AG04450 (cell line): ENCODE measurements around the gene HTD2. TPM values are rescaled to one million over a fixed set of nuclear protein-coding genes. Genes with fewer than 3 reads are reported as not detected.

Experiments used
- CTCF ChIA-PET: fragments of 300-600, 350-600 bp; formaldehyde crosslinking; extraction: SDS; loops from one replicate; lab custom pipeline; 2022; ENCODE audit warnings: antibody characterized with exemption, inconsistent platforms; lab: Charles Lee
- POLR2A ChIA-PET: fragments of 350-600 bp; formaldehyde crosslinking; extraction: SDS; loops from one replicate; lab custom pipeline; 2021; ENCODE audit warnings: antibody characterized with exemption, inconsistent platforms; lab: Yijun Ruan, JAX
- DNase-seq: peaks from one replicate; pipeline ENCODE4 v3.0.0-alpha.2; 2011; ENCODE audit warnings: low read depth, low spot score
- H3K27ac ChIP-seq: one replicate; pipeline ENCODE4 v1.5.1; 2012; ENCODE audit warnings: low read depth, low read length, control low read depth
- H3K27me3 ChIP-seq: one replicate; pipeline ENCODE4 v1.6.0; 2012; ENCODE audit warnings: low read length; ENCODE audit not compliant: control insufficient read depth, insufficient read depth
- H3K4me3 ChIP-seq: 2 replicates; pipeline ENCODE4 v1.5.1; 2011; ENCODE audit warnings: mild to moderate bottlenecking, low read depth, low read length, control low read depth
- H3K9me3 ChIP-seq: 2 replicates; pipeline ENCODE4 v1.5.1; 2012; ENCODE audit warnings: low read length; ENCODE audit not compliant: control insufficient read depth, insufficient read depth
- polyA plus RNA-seq: library from polyadenylated mRNA; depleted of rRNA; stranded (reverse); fragments of >200 nt; gene quantifications from 2 replicates; pipeline ENCODE4 v1.2.3, GENCODE V29; 2011
- TF ChIP-seq, protein P1 (sequence below): IDR thresholded peaks from 2 replicates; pipeline ENCODE4 v1.5.1; 2011; ENCODE audit warnings: low read depth, low read length, control low read depth, inconsistent platforms

HTD2 gene
- polyA plus RNA-seq, 1 experiment: 9.6 TPM

DNA sequence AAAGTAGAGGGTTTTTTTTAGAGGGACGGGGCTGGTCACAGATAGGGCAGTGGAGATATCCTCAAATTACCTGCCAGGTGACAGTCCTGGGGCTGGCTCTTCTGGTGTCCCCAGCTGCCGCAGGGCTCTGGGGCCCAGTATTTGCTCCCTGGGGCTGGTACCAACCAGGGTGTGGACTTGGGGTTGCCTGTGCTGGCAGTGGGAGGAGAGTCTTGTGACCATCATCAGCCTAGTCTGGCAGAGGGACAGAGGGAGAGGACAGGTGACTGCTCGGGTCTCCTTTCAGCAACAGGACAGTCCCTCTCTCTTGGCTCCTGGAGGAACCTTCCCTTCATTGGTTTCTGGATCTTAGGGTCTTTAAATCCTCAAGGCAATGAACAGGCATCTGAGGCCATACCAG lies 8.1 kb upstream of the HTD2 start:
- DNase-seq: no peak
- Histone ChIP-seq H3K9me3 (no peaks in the 10 kb centered on the region), H3K4me3 (no peak overlapping the region), H3K27me3 (peaks cover 10% of the 10 kb centered on the region), H3K27ac (no peak overlapping the region)
- ChIA-PET CTCF (interaction anchor here (0.6 to 10.7 kb wide), 3 partner anchors 80 to 110 kb away, joined by 3 to 216 read pairs (median 8); no protein-coding TSS in a partner anchor), POLR2A (no interaction called here)
- TF ChIP-seq, protein P1, sequence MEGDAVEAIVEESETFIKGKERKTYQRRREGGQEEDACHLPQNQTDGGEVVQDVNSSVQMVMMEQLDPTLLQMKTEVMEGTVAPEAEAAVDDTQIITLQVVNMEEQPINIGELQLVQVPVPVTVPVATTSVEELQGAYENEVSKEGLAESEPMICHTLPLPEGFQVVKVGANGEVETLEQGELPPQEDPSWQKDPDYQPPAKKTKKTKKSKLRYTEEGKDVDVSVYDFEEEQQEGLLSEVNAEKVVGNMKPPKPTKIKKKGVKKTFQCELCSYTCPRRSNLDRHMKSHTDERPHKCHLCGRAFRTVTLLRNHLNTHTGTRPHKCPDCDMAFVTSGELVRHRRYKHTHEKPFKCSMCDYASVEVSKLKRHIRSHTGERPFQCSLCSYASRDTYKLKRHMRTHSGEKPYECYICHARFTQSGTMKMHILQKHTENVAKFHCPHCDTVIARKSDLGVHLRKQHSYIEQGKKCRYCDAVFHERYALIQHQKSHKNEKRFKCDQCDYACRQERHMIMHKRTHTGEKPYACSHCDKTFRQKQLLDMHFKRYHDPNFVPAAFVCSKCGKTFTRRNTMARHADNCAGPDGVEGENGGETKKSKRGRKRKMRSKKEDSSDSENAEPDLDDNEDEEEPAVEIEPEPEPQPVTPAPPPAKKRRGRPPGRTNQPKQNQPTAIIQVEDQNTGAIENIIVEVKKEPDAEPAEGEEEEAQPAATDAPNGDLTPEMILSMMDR: no peak

- ChIA-PET POLR2A (interaction anchor here (0.6 kb wide), 1 partner anchor 192 kb away, joined by 5 read pairs; no protein-coding TSS in a partner anchor), CTCF (interaction anchor here (0.7 to 10.7 kb wide), 14 partner anchors 17 to 370 kb away, joined by 3 to 216 read pairs (median 5); partner anchors contain the start of gene FLNB)
- TF ChIP-seq, protein P1: no peak
- Histone ChIP-seq H3K27me3 (peaks cover 10% of the 10 kb centered on the region), H3K27ac (no peak overlapping the region), H3K4me3 (no peak overlapping the region), H3K9me3 (no peaks in the 10 kb centered on the region)
- no peak for DNase-seq
Measured at GRCh38 chr3:58299075-58299474, 7.2 kb upstream of the HTD2 start.

DNA sequence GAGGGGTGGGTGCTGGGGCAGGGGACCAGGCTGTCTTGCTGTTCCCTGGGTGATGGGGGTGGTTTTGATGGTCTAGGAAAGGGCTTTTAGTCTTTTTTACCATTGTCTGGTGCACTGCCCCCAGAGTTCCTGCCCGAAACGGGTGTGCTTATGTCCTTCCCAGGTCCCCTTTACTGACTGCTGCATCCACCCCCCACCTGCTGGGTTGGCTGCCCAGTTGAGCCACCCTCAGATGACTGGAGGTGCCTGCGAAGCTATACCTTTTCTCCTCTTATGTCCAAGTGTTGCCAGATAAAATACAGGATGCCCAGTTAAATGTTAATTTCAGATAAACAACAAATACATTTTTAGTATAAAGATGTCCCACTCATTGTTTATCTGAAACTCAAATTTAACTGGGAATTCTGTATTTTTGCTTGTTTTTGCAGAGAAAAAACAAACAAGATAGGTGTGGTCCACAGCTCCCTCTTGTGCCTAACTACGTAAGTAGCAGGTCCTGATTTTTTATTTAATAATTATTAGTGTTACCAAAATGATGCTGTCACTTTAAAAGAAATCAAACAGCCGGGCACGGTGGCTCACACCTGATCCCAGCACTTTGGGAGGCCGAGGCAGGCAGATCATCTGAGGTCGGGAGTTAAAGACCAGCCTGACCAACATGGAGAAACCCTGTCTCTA lies 6.3 kb upstream of the HTD2 start:
- Histone ChIP-seq H3K27me3 (peaks cover 10% of the 10 kb centered on the region), H3K9me3 (no peaks in the 10 kb centered on the region), H3K4me3 (no peak overlapping the region), H3K27ac (no peak overlapping the region)
- ChIA-PET POLR2A (interaction anchor here (0.6 kb wide), 1 partner anchor 191 kb away, joined by 5 read pairs; no protein-coding TSS in a partner anchor), CTCF (interaction anchor here (0.7 to 10.7 kb wide), 21 partner anchors 8 to 371 kb away, joined by 3 to 216 read pairs (median 4); partner anchors contain the start of gene FLNB)
- peak; percentile 13 for DNase-seq
- TF ChIP-seq, protein P1: peak; percentile 63

GRCh38 chr3:58307639-58308215 lies 1.4 kb downstream of the HTD2 start:
- TF ChIP-seq, protein P1: peak; percentile 58
- POLR2A ChIA-PET: interaction anchor here (0.7 to 2.0 kb wide), 2 partner anchors 119 to 125 kb away, joined by 3 to 6 read pairs; partner anchors contain the start of gene PDHB
- Histone ChIP-seq H3K4me3 (peak overlapping the region; percentile 89), H3K9me3 (no peaks in the 10 kb centered on the region; the same call in 1 of the 2 replicates), H3K27ac (no peak overlapping the region), H3K27me3 (no peaks in the 10 kb centered on the region)
- CTCF ChIA-PET: interaction anchor here (0.7 to 4.5 kb wide), 25 partner anchors 9 to 323 kb away, joined by 3 to 67 read pairs (median 10); partner anchors contain the start of gene KCTD6
- DNase-seq: peak; percentile 21
